BLaER1 (cell line): ENCODE measurements around the gene OR6K3.

Experiments
- H3K27ac ChIP-seq: shearing (Covaris generic); formaldehyde crosslinking; 2 replicates; pipeline ENCODE4 v1.8.1; 2022
- H3K27me3 ChIP-seq: shearing (Covaris generic); formaldehyde crosslinking; 2 replicates; pipeline ENCODE4 v1.8.1; 2022
- H3K36me3 ChIP-seq: shearing (Covaris generic); formaldehyde crosslinking; 2 replicates; pipeline ENCODE4 v1.8.1; 2022
- H3K4me1 ChIP-seq: shearing (Covaris generic); formaldehyde crosslinking; 2 replicates; pipeline ENCODE4 v1.8.1; 2022
- H3K4me2 ChIP-seq: shearing (Covaris generic); formaldehyde crosslinking; 2 replicates; pipeline ENCODE4 v1.8.1; 2022
- H3K4me3 ChIP-seq: shearing (Covaris generic); formaldehyde crosslinking; 2 replicates; pipeline ENCODE4 v1.8.1; 2022
- H3K9ac ChIP-seq: shearing (Covaris generic); formaldehyde crosslinking; 2 replicates; pipeline ENCODE4 v1.8.1; 2022
- H3K9me3 ChIP-seq: shearing (Covaris generic); formaldehyde crosslinking; 2 replicates; pipeline ENCODE4 v1.8.1; 2022
- H4K20me1 ChIP-seq: shearing (Covaris generic); formaldehyde crosslinking; 2 replicates; pipeline ENCODE4 v1.8.1; 2022
- Cebpa-rat ChIP-seq: shearing (Covaris generic); IDR thresholded peaks from 2 replicates; pipeline ENCODE4 v1.8.1; 2022

Gene OR6K3, protein sequence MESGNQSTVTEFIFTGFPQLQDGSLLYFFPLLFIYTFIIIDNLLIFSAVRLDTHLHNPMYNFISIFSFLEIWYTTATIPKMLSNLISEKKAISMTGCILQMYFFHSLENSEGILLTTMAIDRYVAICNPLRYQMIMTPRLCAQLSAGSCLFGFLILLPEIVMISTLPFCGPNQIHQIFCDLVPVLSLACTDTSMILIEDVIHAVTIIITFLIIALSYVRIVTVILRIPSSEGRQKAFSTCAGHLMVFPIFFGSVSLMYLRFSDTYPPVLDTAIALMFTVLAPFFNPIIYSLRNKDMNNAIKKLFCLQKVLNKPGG

DNA sequence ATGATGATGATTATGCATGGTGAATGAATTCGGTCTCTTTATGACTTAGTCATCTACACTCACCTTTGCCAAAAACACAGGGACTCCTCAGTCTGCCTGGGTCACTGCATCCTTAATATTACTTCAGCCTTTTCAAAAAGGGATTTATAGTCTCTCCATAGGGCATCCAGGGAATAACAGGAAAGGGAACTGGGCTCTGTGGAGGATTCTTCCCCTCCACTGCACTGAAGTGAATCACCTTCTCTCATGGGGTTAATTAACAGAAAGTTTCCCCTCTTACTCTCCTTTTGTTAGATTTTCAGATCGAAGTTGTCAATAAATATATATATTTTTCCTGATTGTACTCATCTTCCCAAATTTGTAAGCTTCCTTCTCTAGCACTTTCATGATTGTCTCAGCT, at the start of gene OR6K3:
Gene OR6K3, minus strand, starts transcription at position 101 of the 400 bp plus-strand sequence. CDS start 2,605 bp downstream, outside the sequence.
- Histone ChIP-seq H3K4me1 (no peaks in the 10 kb centered on the region), H3K9ac (no peak within 1 kb of the TSS), H4K20me1 (no peaks in the 10 kb centered on the region), H3K9me3 (no peaks in the 10 kb centered on the region), H3K4me3 (no peak within 1 kb of the TSS), H3K27ac (no peak within 1 kb of the TSS), H3K4me2 (no peak within 1 kb of the TSS), H3K27me3 (no peaks in the 10 kb centered on the region), H3K36me3 (no peaks in the 10 kb centered on the region)
- no peak for TF ChIP-seq Cebpa-rat

DNA sequence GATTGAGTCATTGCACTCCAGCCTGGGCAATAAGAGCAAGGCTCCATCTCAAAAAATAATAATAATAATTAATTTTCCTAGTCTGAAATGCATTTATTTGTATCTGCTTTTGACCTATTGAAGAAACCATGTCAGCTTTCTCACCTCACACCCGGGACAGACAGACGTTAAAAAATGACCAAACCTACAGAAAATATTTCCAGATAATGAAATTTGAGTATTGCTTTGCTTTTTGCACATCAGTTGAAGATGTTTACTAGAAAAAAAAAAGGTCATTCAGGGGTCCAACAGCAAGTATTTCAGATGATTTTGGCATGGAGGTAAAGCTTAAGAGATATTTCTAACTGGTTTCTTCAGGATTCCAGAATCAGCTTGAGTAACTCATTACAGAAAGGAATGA, 33.9 kb upstream of the OR6K3 start, which contains the start of gene OR6K6:
Gene OR6K6, plus strand, starts transcription at position 301 of the 400 bp plus-strand sequence. CDS start 168 bp downstream, outside the sequence.
- no peak within 1 kb of the TSS for H3K27ac ChIP-seq
- no peak within 1 kb of the TSS for H3K9ac ChIP-seq
- H3K36me3 ChIP-seq, result no peaks in the 10 kb centered on the region
- H3K9me3 ChIP-seq, result no peaks in the 10 kb centered on the region
- no peaks in the 10 kb centered on the region for H4K20me1 ChIP-seq
- H3K4me3 ChIP-seq, result no peak within 1 kb of the TSS
- no peaks in the 10 kb centered on the region for H3K4me1 ChIP-seq
- H3K27me3 ChIP-seq, result no peaks in the 10 kb centered on the region
- no peak for TF ChIP-seq Cebpa-rat
- no peak within 1 kb of the TSS for H3K4me2 ChIP-seq

DNA sequence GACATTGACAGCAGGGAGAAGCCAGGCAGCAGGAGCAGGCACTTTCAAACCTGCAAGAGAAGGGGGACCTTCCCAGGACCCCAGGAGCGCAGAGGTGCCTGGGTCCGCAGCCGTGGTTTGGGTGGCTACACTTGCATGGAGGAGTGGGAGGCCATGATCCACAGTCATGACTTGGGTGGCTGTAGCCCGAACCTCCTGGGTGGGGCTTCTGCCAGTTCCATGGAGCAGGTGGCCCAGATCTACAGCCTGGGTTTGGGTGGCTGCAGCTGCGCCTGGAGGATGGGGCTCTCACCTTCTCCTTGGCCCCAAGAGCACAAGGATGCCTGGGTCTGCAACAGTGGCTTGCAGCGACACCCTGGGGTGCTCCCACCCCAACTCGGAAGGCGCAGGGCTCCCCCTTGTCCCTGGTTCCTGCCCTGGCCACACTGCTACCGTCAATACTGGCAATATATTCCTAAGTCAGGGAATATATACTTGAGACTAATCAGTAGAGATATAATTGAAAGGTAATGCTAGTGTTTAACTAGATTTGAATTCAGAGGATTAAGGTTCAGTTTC, 31.7 kb upstream of the OR6K3 start:
- H3K36me3 ChIP-seq, result no peaks in the 10 kb centered on the region
- H3K9me3 ChIP-seq, result no peaks in the 10 kb centered on the region
- H3K27me3 ChIP-seq, result no peaks in the 10 kb centered on the region
- no peaks in the 10 kb centered on the region for H3K4me1 ChIP-seq
- H3K9ac ChIP-seq, result no peak overlapping the region
- TF ChIP-seq Cebpa-rat, result no peak
- H3K4me3 ChIP-seq, result no peak overlapping the region
- no peak overlapping the region for H3K4me2 ChIP-seq
- no peak overlapping the region for H3K27ac ChIP-seq
- H4K20me1 ChIP-seq, result no peaks in the 10 kb centered on the region

DNA sequence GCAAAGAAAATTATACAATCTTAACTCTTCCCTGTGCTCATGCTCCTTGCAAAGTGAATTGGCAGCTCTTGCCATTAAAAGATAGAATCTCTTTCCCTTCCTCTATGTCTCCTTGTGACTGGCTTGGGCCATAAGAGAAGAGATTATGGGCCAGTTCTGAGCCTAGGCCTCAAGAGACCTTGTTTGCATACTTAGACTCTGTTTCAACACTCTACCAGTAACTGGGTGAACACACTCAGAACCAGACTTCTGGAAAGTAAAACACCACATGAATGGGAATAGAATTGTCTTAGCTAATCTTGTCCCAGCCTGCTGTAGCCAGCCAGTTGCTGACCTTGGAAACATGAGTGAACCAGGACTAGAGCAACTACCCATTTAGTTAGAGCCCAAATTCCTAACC, 15.3 kb upstream of the OR6K3 start:
- no peak for TF ChIP-seq Cebpa-rat
- no peak overlapping the region for H3K27ac ChIP-seq
- H3K4me1 ChIP-seq, result no peaks in the 10 kb centered on the region
- H3K9ac ChIP-seq, result no peak overlapping the region
- H3K27me3 ChIP-seq, result no peaks in the 10 kb centered on the region
- no peak overlapping the region for H3K4me2 ChIP-seq
- H3K4me3 ChIP-seq, result no peak overlapping the region
- H3K9me3 ChIP-seq, result no peaks in the 10 kb centered on the region
- H3K36me3 ChIP-seq, result no peaks in the 10 kb centered on the region
- no peaks in the 10 kb centered on the region for H4K20me1 ChIP-seq

DNA sequence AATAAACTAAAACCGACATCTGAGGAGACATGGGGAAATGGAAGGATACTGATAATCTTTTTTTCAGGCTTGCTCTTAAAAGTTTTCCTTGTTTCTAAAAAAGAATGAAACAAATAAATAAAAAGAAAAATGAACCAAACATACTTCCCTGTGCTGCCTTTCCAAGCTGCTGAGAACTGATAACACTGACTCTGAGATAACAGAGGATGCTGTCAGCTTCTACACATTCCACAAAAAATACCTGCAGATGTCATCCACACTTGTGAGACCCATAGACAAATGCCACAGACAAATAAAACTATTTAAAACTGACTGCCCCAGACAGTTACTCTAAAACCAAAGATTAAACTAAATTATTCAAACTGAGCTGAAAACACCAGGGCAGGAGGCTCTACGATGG, 12.0 kb upstream of the OR6K3 start:
- H3K4me3 ChIP-seq, result no peak overlapping the region
- no peaks in the 10 kb centered on the region for H3K36me3 ChIP-seq
- H3K27me3 ChIP-seq, result no peaks in the 10 kb centered on the region
- no peak overlapping the region for H3K4me2 ChIP-seq
- no peaks in the 10 kb centered on the region for H3K4me1 ChIP-seq
- H3K9ac ChIP-seq, result no peak overlapping the region
- TF ChIP-seq Cebpa-rat, result no peak
- no peak overlapping the region for H3K27ac ChIP-seq
- no peaks in the 10 kb centered on the region for H3K9me3 ChIP-seq
- H4K20me1 ChIP-seq, result no peaks in the 10 kb centered on the region

DNA sequence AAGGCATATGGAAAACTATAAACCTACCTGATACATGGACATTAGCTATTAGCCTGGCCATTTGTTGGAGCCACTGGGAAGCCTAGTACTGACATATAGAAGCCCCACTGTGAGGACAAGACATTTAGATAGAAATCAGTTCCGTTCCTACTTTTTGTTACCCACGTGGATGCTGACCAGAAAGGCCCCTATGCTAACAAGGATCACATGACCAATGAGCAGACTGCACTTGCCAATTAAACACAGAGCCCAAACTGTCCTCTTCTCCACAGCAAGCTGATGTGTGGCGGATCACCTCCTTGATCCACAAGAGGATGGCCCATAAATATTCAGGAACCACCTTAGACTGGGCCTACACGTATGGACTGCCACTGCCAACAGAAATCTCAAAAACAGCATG, 11.2 kb upstream of the OR6K3 start:
- Histone ChIP-seq H3K27ac (no peak overlapping the region), H3K9me3 (no peaks in the 10 kb centered on the region), H3K4me2 (no peak overlapping the region), H3K9ac (no peak overlapping the region), H3K4me1 (no peaks in the 10 kb centered on the region), H3K36me3 (no peaks in the 10 kb centered on the region), H3K27me3 (no peaks in the 10 kb centered on the region), H4K20me1 (no peaks in the 10 kb centered on the region), H3K4me3 (no peak overlapping the region)
- no peak for TF ChIP-seq Cebpa-rat

DNA sequence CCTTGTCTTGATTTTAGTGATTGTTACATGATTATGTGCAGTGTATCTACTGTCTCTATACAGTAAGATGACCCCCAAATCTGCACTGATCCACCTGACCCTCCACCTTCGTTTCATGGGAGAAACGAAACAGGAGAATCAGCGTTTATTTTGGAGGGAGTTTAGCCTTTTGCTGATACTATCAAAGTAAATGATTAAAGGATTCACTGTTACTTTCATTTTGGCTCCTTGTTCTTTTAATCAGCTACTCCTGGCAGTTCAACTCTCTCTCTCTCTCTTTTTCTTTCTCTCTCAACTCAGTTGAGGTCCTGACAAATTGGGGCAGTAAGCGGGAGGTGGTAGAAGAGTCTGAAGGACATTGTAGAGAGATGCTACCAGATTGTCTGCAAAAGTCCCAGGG, 9.9 kb upstream of the OR6K3 start:
- Histone ChIP-seq H3K9ac (no peak overlapping the region), H3K27me3 (no peaks in the 10 kb centered on the region), H3K36me3 (no peaks in the 10 kb centered on the region), H3K27ac (no peak overlapping the region), H3K4me1 (no peaks in the 10 kb centered on the region), H3K4me2 (no peak overlapping the region), H3K4me3 (no peak overlapping the region), H3K9me3 (no peaks in the 10 kb centered on the region), H4K20me1 (no peaks in the 10 kb centered on the region)
- TF ChIP-seq Cebpa-rat, result no peak

DNA sequence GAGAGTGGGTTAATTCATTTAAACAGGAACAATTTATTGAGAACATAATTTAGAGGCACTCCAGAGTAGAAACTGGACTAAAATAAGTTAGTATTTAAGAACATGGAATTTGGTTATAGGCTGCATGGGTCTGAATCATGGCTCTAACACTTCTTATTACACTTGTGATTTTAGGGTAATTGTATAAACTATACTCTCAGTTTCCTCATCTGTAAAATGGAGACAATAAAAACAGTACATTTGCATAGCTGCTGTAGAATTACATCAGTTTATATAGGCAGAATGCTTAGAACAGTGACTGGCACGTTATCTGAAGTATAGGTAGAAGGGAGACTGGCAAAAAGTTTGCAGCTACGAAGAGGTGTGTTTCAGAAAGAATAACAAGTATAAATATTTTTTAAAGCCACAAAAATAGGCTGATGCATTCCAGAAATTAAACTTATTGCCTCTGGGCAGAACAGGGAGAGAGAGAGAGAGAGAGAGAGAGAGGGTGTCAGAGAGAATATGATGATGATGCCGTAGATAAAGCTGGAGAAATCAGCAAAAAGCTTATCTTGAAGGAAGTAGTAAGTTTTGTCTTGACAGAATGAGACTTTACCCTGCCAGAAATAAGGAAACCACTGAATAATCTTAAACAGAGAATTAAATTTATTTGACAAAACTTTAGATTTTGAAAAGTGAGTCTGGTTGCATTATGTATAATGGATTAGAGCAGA, 8.1 kb upstream of the OR6K3 start:
- Histone ChIP-seq H3K36me3 (no peaks in the 10 kb centered on the region), H4K20me1 (no peaks in the 10 kb centered on the region), H3K9me3 (no peaks in the 10 kb centered on the region), H3K9ac (no peak overlapping the region), H3K27ac (no peak overlapping the region), H3K4me3 (no peak overlapping the region), H3K27me3 (no peaks in the 10 kb centered on the region), H3K4me1 (no peaks in the 10 kb centered on the region), H3K4me2 (no peak overlapping the region)
- no peak for TF ChIP-seq Cebpa-rat

DNA sequence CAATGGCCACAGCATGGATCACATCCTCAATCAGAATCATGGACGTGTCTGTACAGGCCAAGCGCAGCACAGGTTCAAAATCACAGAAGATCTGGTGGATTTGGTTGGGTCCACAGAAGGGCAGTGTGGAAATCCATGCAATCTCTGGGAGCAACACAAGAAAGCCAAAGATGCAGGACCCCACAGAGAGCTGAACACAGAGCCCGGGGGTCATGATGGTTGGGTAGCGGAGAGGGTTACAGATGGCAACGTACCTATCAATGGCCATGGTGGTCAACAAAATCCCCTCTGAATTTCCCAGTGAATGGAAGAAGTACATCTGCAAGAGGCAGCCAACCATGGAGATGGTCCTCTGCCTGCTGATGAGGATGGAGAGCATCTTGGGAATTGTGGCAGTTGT, 3.9 kb upstream of the OR6K3 start:
- H4K20me1 ChIP-seq, result no peaks in the 10 kb centered on the region
- no peaks in the 10 kb centered on the region for H3K9me3 ChIP-seq
- no peaks in the 10 kb centered on the region for H3K27me3 ChIP-seq
- no peak for TF ChIP-seq Cebpa-rat
- no peak overlapping the region for H3K4me2 ChIP-seq
- no peaks in the 10 kb centered on the region for H3K36me3 ChIP-seq
- H3K9ac ChIP-seq, result no peak overlapping the region
- H3K4me1 ChIP-seq, result no peaks in the 10 kb centered on the region
- H3K27ac ChIP-seq, result no peak overlapping the region
- no peak overlapping the region for H3K4me3 ChIP-seq

DNA sequence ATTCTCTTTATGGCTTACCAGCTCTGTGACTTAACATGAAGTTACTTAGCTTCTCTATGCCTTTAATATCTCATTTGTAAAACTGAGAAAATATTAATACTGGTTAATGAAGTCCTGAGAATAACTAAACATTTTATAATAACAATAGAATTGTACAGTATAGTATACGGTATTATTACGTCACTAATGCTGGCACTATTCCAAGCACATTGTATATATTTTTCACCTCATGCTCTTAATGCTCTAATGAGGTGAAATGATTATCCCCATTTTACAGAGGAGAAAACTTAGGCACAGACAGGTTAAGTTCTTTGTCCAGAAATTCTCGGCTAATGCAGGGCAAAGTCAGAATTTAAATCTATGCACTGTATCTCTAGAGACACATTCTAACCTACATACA, 856 bp downstream of the OR6K3 start:
- no peak overlapping the region for H3K27ac ChIP-seq
- no peaks in the 10 kb centered on the region for H3K9me3 ChIP-seq
- H3K4me2 ChIP-seq, result no peak overlapping the region
- no peaks in the 10 kb centered on the region for H4K20me1 ChIP-seq
- TF ChIP-seq Cebpa-rat, result no peak
- no peaks in the 10 kb centered on the region for H3K36me3 ChIP-seq
- no peaks in the 10 kb centered on the region for H3K27me3 ChIP-seq
- no peak overlapping the region for H3K4me3 ChIP-seq
- no peaks in the 10 kb centered on the region for H3K4me1 ChIP-seq
- no peak overlapping the region for H3K9ac ChIP-seq
